ENCODE results near the gene ARHGEF37.

GRCh38 chr5:149551227-149552037 lies 29.9 kb upstream of the ARHGEF37 start, which contains the start of gene CSNK1A1:
- peak in 1 of 3 donors; percentile 79 for TF ChIP-seq CTCF (IDR thresholded peaks at IDR 0.05)
- peak in 1 of 2 donors; percentile 71 for TF ChIP-seq POLR2A (IDR thresholded peaks at IDR 0.05)
